Measurements from ENCODE around the gene SPOCK1.

SPOCK1 gene

DNA sequence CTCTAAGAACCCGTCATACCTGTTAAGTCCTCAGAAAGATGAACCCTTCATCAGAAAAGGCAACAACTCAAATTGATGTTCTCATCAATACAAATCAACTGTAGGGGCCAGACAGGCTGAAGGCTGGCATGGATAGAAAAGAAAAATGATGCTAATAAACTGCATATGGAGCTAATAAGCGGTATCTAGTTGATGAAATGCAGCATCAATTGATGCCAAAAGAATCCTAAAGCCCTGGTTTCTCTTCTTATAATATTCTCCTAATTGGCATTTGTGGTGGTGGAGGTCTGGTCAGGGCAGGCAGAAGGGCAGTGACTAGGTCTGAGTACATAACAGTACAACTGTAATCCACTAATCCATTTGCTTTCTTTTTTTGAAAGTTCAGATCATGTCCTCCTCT is 322.5 kb downstream of the SPOCK1 start:
- WGBS = 79% methylated on average over 2 of the region's 2 CpGs
- no peak for DNase-seq
- no peak overlapping the region for H3K18ac ChIP-seq (ENCODE audit: low read depth in 1 of 2, low read length in 2 of 2)
- H4K8ac ChIP-seq (ENCODE audit: low read length) = no peak overlapping the region
- H2BK12ac ChIP-seq (ENCODE audit: low read length in 2 of 2) = no peak overlapping the region
- no peaks in the 10 kb centered on the region for H3K9me3 ChIP-seq (ENCODE audit: control insufficient read depth, low read length)
- H3K23ac ChIP-seq (ENCODE audit: low read length in 2 of 2) = no peak overlapping the region
- H3K27me3 ChIP-seq (ENCODE audit: control insufficient read depth in 1 of 2, insufficient read depth in 1 of 2, low read length in 2 of 2) = peaks cover 0 to 4% of the 10 kb centered on the region in 2 experiments
- H3K4me1 ChIP-seq (ENCODE audit: control insufficient read depth, insufficient read depth, low read depth, low read length) = no peaks in the 10 kb centered on the region
- no peak overlapping the region for H3K9ac ChIP-seq (ENCODE audit: low read length)
- H4K91ac ChIP-seq (ENCODE audit: low read length) = no peak overlapping the region
- no peak overlapping the region for H2AK5ac ChIP-seq (ENCODE audit: low read length, severe bottlenecking)
- no peak overlapping the region for H2AFZ ChIP-seq (ENCODE audit: low read depth, low read length)
- no peak overlapping the region for H3K4me2 ChIP-seq (ENCODE audit: low read length, poor library complexity, severe bottlenecking)
- no peak overlapping the region for H2BK120ac ChIP-seq (ENCODE audit: low read depth, low read length)
- H2BK15ac ChIP-seq (ENCODE audit: low read depth, poor library complexity, severe bottlenecking) = no peak overlapping the region
- H3K27ac ChIP-seq (ENCODE audit: low read length, poor library complexity, severe bottlenecking) = no peak overlapping the region
- H3K14ac ChIP-seq (ENCODE audit: low read length in 2 of 2) = no peak overlapping the region
- H3K36me3 ChIP-seq (ENCODE audit: control insufficient read depth in 1 of 2, insufficient read depth in 2 of 2, low read depth in 1 of 2, low read length in 2 of 2) = no peaks in the 10 kb centered on the region
- no peaks in the 10 kb centered on the region for H3K79me1 ChIP-seq (replicated peaks; ENCODE audit: low read length, poor library complexity, severe bottlenecking)
- no peak overlapping the region for H2BK5ac ChIP-seq (ENCODE audit: low read depth, low read length, poor library complexity, severe bottlenecking)
- H3K4me3 ChIP-seq (ENCODE audit: insufficient read depth in 1 of 2, low read depth in 1 of 2, low read length in 2 of 2) = no peak overlapping the region
- no peak overlapping the region for H3K4ac ChIP-seq (ENCODE audit: low read depth in 1 of 2, low read length in 2 of 2)

DNA sequence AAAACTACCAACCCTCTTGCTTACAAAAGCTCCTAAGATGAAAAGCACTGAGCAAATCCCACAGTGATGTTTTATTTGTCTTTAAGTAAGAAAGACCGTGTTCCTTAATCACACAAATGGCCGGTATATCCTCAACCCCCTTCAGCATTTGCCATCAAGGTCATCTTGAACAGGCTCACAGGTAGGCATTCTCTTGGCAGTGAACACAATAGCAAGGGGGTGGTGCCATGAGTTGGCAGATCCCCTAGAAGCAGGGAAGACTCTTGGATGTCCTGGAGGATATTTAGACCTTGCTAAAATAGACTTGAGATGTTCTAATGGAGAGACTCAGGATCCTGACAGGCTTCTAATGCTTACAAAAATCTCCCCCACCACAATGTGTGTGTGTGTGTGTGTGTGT is 323.0 kb downstream of the SPOCK1 start:
- Histone ChIP-seq H2AK5ac (ENCODE audit: low read length, severe bottlenecking) (no peak overlapping the region), H3K4me1 (ENCODE audit: control insufficient read depth, insufficient read depth, low read depth, low read length) (no peaks in the 10 kb centered on the region), H3K18ac (ENCODE audit: low read depth in 1 of 2, low read length in 2 of 2) (no peak overlapping the region), H3K27me3 (ENCODE audit: control insufficient read depth in 1 of 2, insufficient read depth in 1 of 2, low read length in 2 of 2) (peaks cover 0 to 4% of the 10 kb centered on the region in 2 experiments), H4K8ac (ENCODE audit: low read length) (no peak overlapping the region), H4K91ac (ENCODE audit: low read length) (no peak overlapping the region), H3K36me3 (ENCODE audit: control insufficient read depth in 1 of 2, insufficient read depth in 2 of 2, low read depth in 1 of 2, low read length in 2 of 2) (no peaks in the 10 kb centered on the region), H2AFZ (ENCODE audit: low read depth, low read length) (no peak overlapping the region), H3K4me2 (ENCODE audit: low read length, poor library complexity, severe bottlenecking) (no peak overlapping the region), H3K4ac (ENCODE audit: low read depth in 1 of 2, low read length in 2 of 2) (no peak overlapping the region), H2BK120ac (ENCODE audit: low read depth, low read length) (no peak overlapping the region), H3K79me1 (replicated peaks; ENCODE audit: low read length, poor library complexity, severe bottlenecking) (no peaks in the 10 kb centered on the region), H2BK5ac (ENCODE audit: low read depth, low read length, poor library complexity, severe bottlenecking) (no peak overlapping the region), H2BK12ac (ENCODE audit: low read length in 2 of 2) (no peak overlapping the region), H3K14ac (ENCODE audit: low read length in 2 of 2) (no peak overlapping the region), H3K9me3 (ENCODE audit: control insufficient read depth, low read length) (no peaks in the 10 kb centered on the region), H3K9ac (ENCODE audit: low read length) (no peak overlapping the region), H2BK15ac (ENCODE audit: low read depth, poor library complexity, severe bottlenecking) (no peak overlapping the region), H3K4me3 (ENCODE audit: insufficient read depth in 1 of 2, low read depth in 1 of 2, low read length in 2 of 2) (no peak overlapping the region), H3K23ac (ENCODE audit: low read length in 2 of 2) (no peak overlapping the region), H3K27ac (ENCODE audit: low read length, poor library complexity, severe bottlenecking) (no peak overlapping the region)
- DNase-seq = no peak
- WGBS = no CpG with 5 or more reads among the region's 2 CpGs

DNA sequence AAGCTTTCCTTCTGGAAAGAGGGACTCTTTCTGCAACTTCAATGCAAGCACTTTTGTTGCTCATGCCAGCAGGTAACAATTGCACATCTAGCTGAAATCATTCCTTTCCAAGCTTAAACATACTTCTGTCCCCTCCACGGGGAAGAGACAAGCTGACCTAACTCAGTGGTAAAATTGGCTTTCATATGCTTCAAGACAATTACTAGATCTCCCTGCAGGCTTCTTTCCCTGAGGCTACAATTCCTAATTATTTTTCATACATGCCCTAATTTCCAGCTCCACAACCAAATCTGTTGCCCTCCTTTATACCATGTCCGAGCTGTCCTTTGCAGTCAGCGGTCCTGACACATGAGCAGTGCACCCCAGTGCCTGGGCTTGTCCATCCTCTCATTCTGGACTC is 324.9 kb downstream of the SPOCK1 start:
- no peak overlapping the region for H4K8ac ChIP-seq (ENCODE audit: low read length)
- H3K9me3 ChIP-seq (ENCODE audit: control insufficient read depth, low read length) = no peaks in the 10 kb centered on the region
- H2BK12ac ChIP-seq (ENCODE audit: low read length in 2 of 2) = no peak overlapping the region
- no peak overlapping the region for H2BK120ac ChIP-seq (ENCODE audit: low read depth, low read length)
- H3K79me1 ChIP-seq (replicated peaks; ENCODE audit: low read length, poor library complexity, severe bottlenecking) = no peaks in the 10 kb centered on the region
- no peak overlapping the region for H4K91ac ChIP-seq (ENCODE audit: low read length)
- H3K18ac ChIP-seq (ENCODE audit: low read depth in 1 of 2, low read length in 2 of 2) = no peak overlapping the region
- no peak for DNase-seq
- no peak overlapping the region for H3K9ac ChIP-seq (ENCODE audit: low read length)
- no peak overlapping the region for H3K27ac ChIP-seq (ENCODE audit: low read length, poor library complexity, severe bottlenecking)
- H2BK5ac ChIP-seq (ENCODE audit: low read depth, low read length, poor library complexity, severe bottlenecking) = no peak overlapping the region
- no peak overlapping the region for H2BK15ac ChIP-seq (ENCODE audit: low read depth, poor library complexity, severe bottlenecking)
- H2AK5ac ChIP-seq (ENCODE audit: low read length, severe bottlenecking) = no peak overlapping the region
- H3K27me3 ChIP-seq (ENCODE audit: control insufficient read depth in 1 of 2, insufficient read depth in 1 of 2, low read length in 2 of 2) = no peaks in the 10 kb centered on the region
- no peak overlapping the region for H3K23ac ChIP-seq (ENCODE audit: low read length in 2 of 2)
- no peaks in the 10 kb centered on the region for H3K36me3 ChIP-seq (ENCODE audit: control insufficient read depth in 1 of 2, insufficient read depth in 2 of 2, low read depth in 1 of 2, low read length in 2 of 2)
- 53% methylated on average over 3 of the region's 3 CpGs for WGBS
- no peak overlapping the region for H3K4ac ChIP-seq (ENCODE audit: low read depth in 1 of 2, low read length in 2 of 2)
- H2AFZ ChIP-seq (ENCODE audit: low read depth, low read length) = no peak overlapping the region
- no peak overlapping the region for H3K14ac ChIP-seq (ENCODE audit: low read length in 2 of 2)
- no peak overlapping the region for H3K4me3 ChIP-seq (ENCODE audit: insufficient read depth in 1 of 2, low read depth in 1 of 2, low read length in 2 of 2)
- no peaks in the 10 kb centered on the region for H3K4me1 ChIP-seq (ENCODE audit: control insufficient read depth, insufficient read depth, low read depth, low read length)
- H3K4me2 ChIP-seq (ENCODE audit: low read length, poor library complexity, severe bottlenecking) = no peak overlapping the region

DNA sequence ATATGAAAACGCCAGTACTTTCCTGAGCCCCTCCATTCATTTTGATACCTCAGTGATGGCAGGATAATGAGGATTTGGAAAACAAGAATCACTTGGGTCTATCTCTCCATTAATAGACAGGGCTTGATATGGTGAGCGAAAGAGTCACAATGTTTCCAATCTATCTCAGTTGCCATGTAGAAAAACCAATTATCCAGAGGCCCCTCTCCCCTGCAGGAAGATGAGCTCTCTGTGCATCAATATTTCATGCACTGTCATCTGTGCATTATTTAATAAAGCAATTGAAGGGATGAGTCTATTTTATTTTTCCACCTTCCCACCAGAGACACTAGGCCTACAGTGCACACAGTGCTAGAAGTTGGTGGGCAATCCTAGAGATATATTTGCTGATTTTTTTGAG is 326.9 kb downstream of the SPOCK1 start:
- Histone ChIP-seq H2BK120ac (ENCODE audit: low read depth, low read length) (no peak overlapping the region), H3K36me3 (ENCODE audit: control insufficient read depth in 1 of 2, insufficient read depth in 2 of 2, low read depth in 1 of 2, low read length in 2 of 2) (no peaks in the 10 kb centered on the region), H3K27me3 (ENCODE audit: control insufficient read depth in 1 of 2, insufficient read depth in 1 of 2, low read length in 2 of 2) (no peaks in the 10 kb centered on the region), H3K4me3 (ENCODE audit: insufficient read depth in 1 of 2, low read depth in 1 of 2, low read length in 2 of 2) (no peak overlapping the region), H3K23ac (ENCODE audit: low read length in 2 of 2) (no peak overlapping the region), H2AK5ac (ENCODE audit: low read length, severe bottlenecking) (no peak overlapping the region), H4K8ac (ENCODE audit: low read length) (no peak overlapping the region), H3K79me1 (replicated peaks; ENCODE audit: low read length, poor library complexity, severe bottlenecking) (no peaks in the 10 kb centered on the region), H4K91ac (ENCODE audit: low read length) (no peak overlapping the region), H3K27ac (ENCODE audit: low read length, poor library complexity, severe bottlenecking) (no peak overlapping the region), H2BK5ac (ENCODE audit: low read depth, low read length, poor library complexity, severe bottlenecking) (no peak overlapping the region), H3K4me1 (ENCODE audit: control insufficient read depth, insufficient read depth, low read depth, low read length) (no peaks in the 10 kb centered on the region), H3K18ac (ENCODE audit: low read depth in 1 of 2, low read length in 2 of 2) (no peak overlapping the region), H2BK15ac (ENCODE audit: low read depth, poor library complexity, severe bottlenecking) (no peak overlapping the region), H2AFZ (ENCODE audit: low read depth, low read length) (no peak overlapping the region), H3K14ac (ENCODE audit: low read length in 2 of 2) (no peak overlapping the region), H3K9ac (ENCODE audit: low read length) (no peak overlapping the region), H3K4me2 (ENCODE audit: low read length, poor library complexity, severe bottlenecking) (no peak overlapping the region), H2BK12ac (ENCODE audit: low read length in 2 of 2) (no peak overlapping the region), H3K9me3 (ENCODE audit: control insufficient read depth, low read length) (no peaks in the 10 kb centered on the region), H3K4ac (ENCODE audit: low read depth in 1 of 2, low read length in 2 of 2) (no peak overlapping the region)
- 92% methylated on average over 2 of the region's 2 CpGs for whole genome bisulfite sequencing
- no peak for DNase-seq
